CD4-positive, alpha-beta T cell treated with Interleukin-17A for 1 hour (primary cell): ENCODE measurements around the gene HELZ.
"Not testable (repeated sequence)": the region's sequence is repeated elsewhere in the genome, so short reads cannot be mapped to it uniquely, and the experiment has no call there.

Source experiments
- DNase-seq: peaks from one replicate; pipeline ENCODE4 v3.0.0-alpha.2; 2020

The HELZ gene

GRCh38 chr17:67109111-67109510, 135.9 kb downstream of the HELZ start:
- DNase-seq, result no peak

GRCh38 chr17:67107811-67108775, 136.9 kb downstream of the HELZ start:
- no peak for DNase-seq

DNA sequence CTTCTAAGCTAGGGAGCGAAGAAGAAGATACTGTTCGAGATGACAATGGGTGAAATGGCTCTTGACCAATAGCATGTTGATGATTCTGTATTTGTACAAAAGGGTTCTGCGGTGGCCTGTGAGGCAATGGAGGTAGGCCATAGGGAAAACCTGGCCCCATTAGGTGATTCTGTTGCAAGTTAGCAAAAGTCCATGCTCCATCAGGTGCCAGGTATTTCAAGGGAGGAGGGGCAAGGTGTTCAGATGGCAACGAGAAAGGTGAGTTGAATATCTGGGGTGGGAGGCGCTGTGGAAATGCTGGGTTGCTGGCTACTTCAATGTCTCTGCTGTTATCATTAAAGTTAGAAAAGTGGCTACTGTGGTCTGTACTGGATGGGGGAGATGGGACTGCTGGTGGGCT, 137.8 kb downstream of the HELZ start:
- no peak for DNase-seq

DNA sequence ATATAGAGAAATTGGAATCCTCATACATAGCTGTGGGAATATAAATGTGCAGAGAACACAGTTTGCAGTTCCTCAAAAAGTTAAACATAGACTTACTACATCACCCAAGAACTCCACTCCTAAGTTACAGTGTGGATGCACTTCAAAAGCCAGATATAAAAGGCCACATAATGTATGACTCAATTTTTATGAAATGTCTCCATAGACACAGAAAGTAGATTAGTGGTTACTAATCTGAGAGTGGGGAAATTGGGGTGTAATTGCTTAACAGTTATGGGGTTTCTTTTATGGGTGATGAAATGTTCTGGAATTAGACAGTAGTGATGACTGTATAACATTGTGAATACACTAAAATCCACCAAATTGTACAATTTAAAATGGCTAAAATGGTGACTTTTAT, 139.8 kb downstream of the HELZ start:
- DNase-seq, result no peak

- DNase-seq, result not testable (repeated sequence)
Observed at GRCh38 chr17:67104641-67105040, 140.4 kb downstream of the HELZ start.

DNA sequence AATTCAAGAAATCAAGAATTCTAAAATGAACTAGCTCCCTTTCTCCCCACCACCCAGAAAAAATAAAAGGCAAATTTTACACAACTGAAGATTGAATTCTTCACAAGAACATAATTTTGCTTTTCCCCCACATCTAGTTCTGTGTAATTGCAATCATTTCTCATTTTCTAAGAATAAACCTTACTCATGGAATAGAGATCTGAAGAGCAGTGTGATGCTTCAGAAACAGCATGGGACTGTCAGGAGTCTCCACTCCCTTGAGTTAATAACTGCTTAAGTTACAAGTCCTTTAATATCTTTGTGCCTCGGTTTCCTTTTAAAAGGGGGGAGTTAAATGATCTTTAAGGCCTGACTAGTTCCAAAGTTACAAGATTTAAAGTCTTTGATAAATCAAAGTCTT, 147.0 kb downstream of the HELZ start:
- no peak for DNase-seq

GRCh38 chr17:67096609-67097008, 148.4 kb downstream of the HELZ start:
- no peak for DNase-seq

DNA sequence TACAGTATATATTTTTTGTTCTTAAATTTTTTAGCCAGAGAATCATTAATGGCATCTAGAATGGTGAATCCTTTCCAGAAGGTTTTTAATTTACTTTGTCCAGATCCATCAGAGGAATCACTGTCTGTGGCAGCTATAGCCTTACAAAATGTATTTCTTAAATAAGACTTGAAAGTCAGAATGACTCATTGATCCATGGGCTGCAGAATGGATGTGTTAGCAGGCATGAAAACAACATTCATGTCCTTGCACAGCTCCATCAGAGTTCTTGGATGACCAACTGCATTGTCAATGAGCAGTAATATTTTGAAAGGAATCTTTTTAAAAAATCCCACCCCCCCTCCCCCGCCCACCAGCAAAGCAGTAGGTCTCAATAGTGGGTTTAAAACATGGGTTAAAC, 149.2 kb downstream of the HELZ start:
- no peak for DNase-seq

DNA sequence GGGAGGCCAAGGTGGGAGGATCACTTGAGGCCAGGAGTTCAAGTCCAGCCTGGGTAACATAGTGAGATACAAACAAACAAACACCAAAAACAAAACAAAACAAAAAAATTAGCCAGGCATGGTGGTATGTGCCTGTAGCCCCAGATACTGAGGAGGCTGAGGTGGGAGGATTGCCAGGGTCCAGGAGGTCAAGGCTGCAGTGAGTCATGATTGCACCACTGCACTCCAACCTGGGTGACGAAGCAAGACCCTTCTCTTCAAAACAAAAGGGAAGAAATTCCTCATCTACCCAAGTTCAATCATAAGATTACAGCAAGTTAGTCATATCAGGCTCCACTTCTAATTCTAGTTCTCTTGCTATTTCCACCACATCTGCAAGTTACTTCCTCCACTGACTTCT, 149.7 kb downstream of the HELZ start:
- DNase-seq, result not testable (repeated sequence)

GRCh38 chr17:67093348-67093747, 151.6 kb downstream of the HELZ start:
- no peak for DNase-seq

GRCh38 chr17:67092710-67093109, 152.3 kb downstream of the HELZ start:
- not testable (repeated sequence) for DNase-seq

DNA sequence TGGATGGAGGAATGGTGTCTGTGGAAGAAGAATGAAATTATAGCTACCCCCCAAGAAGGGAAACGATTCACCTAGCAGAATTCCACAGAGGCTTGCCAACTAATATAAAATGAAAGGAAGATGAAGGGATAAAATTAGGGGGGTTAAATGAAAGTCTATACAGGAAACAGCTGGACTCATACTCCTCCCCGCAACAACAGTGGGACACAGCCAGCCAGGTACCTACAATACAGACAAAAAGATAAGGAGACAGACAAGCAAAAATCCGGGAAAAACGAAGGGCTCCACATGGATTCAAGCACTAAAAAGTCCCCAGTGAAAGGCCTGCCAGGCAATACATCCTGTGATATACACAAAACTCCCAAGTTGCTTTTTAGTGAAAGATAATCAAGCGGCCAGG, 152.7 kb downstream of the HELZ start:
- no peak for DNase-seq

- DNase-seq, result no peak
Observed at GRCh38 chr17:67090341-67090740, 154.7 kb downstream of the HELZ start.

DNA sequence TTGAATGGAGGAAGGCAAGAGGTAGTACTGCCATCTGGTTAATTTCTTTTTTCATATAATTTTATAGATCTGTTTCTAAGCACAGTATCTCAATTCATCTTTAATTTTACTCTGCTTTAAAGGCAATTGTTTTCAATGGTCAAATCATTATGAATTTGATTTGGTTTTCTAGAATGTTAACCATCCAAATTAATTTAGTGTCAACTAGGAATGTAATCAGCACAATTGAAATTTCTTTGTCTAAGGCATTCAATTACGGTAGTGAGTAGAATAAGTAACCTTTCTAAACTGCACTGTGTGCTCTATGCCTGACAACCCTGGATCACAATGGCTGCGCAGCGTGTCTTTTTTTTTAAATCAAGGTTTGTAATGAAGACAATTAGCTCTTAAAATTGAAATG, 156.4 kb downstream of the HELZ start:
- DNase-seq, result no peak

DNA sequence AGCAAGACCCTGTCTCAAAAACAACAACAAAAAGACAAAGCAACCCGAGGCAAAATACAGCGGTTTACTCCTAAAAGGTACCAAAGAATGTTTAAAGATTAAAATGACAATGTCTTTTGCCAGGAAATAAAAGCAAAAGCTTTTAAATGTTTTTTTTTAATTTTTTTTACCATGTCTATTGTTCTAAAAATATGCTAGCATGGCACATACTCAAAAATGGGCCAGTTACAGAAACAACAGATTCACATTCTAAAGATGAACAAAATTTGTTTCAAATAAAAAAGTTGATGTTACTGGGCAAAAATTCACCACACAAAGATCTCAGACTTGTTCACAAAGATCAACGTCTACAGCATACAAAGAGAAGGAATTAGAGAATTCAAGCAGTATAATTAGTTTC, 159.6 kb downstream of the HELZ start:
- DNase-seq, result no peak

- DNase-seq, result peak; percentile 54
Observed at GRCh38 chr17:67082107-67082506, 162.9 kb downstream of the HELZ start.

DNA sequence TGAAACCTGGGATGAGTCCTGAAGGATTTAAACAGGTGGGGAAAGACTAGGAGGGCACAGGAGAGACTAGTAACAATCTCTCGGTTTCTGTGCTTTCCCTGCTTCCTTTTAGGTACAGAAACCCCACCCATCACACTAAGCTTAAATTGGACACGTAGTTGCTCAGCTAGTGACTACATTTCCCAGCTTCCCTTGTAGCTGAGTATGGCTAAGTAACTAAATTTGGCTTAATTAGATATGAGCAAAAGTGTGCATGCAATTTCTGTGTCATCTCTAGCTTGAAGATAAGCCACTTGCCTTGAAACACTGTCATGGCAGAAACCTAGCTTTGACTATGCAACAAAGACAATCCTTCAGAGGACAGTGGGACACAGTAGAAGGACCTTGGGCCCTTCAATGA, 164.2 kb downstream of the HELZ start:
- no peak for DNase-seq

DNA sequence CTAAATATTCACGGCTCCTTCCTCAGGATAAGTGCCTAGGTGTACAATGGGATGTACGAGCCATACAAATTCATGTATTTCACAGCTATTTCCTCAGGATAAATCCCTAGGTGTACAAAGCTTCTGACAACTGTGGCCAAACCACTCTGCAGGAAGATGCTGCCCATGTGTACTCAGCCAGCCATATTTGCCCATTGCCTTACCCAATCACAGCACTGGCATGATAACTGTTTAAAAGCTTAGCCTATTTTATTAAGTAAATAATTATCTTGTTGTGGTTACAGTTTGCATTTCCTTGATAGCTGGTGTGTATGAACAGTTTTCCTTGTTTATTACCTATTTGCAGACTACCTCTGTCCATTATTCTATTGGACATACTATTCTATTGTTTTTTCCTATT, 165.5 kb downstream of the HELZ start:
- no peak for DNase-seq

- DNase-seq, result no peak
Observed at GRCh38 chr17:67078292-67078691, 166.7 kb downstream of the HELZ start.

DNA sequence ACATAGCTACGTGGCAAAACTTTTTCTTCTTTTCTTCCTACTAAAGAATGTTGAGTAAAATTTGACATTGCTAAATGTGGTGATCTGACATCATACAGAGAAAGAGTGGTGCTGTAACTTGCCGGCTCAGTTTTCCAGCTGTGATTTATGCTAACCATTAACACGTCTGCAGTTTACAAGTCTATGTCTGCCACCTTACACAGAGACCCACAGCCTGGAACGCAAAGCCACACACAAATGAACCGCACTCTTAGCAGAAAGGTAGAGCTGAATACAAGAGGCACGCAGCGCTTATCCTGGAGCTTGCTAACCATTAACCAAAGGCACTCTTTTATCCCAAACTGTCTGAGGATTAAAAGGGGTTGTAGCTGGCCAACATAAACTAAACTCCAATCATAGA, 168.7 kb downstream of the HELZ start:
- DNase-seq, result no peak

DNA sequence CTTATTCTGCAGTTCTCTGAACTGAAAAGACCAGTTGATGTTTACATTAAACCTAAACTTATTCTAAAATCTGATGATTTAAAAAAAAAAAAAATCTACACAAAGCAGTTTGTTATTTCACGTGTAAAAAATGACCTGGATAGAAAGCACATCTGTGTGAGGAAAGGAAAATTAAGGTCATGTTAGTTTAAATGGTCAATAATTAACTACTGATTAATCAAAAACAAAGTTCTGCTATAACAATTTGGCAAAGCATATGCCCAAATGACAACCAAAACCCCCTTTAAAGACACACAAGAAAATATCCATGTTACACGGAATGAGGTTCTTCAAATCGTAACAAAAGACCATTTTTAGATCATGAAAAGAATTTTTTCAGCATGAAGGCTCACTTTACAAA, 170.2 kb downstream of the HELZ start:
- DNase-seq, result no peak

DNA sequence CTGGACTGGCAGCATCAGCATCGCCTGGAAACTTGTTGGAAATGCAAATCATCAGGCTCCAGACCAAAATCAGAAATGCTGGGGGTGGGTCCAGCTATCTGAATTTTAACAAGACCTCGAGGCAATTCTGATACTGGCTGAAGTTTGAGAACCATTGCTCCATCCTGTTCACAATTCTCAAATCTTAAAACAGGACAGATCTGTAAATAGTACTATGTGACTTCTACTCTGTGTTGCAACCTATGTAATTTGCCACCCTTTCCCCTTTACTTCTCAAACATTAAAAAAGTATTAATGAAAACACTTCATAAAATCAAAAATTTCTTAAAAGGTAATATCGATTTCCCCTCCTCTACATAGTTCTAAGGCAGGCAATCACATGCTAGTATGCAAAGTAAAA, 172.1 kb downstream of the HELZ start:
- no peak for DNase-seq

- DNase-seq, result no peak
Observed at GRCh38 chr17:67071595-67071994, 173.4 kb downstream of the HELZ start.

GRCh38 chr17:67069603-67070136, 175.3 kb downstream of the HELZ start:
- DNase-seq, result no peak

- DNase-seq, result no peak
Observed at GRCh38 chr17:67068999-67069398, 176.0 kb downstream of the HELZ start.
